Middle frontal gyrus (tissue), 1 donor: ENCODE measurements around the gene CSN2.

Experiments
- DNase-seq: peaks from one replicate; pipeline ENCODE4 v3.0.0-alpha.2; 2015; ENCODE audit warnings: low spot score; ENCODE audit errors: extremely low spot score

Gene CSN2

DNA sequence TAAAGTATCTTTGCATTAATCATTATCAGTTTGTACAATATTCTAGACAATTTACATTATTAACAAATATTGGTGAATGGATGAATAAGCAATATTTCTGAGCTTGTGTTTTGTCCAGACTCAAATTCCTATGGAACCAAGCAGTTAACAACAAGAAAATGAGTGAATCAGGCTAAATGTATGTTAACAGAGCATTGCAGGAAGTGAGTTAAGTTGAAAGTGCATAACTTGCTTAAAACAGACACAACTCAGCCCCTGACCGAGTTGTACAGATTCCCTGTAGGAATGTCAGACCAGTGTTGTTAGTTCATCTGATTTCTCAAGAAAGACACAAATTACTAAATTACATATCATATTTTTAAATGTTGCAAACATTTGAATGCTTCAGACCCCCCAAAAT lies 58.4 kb downstream of the CSN2 start:
- DNase-seq: no peak
